ENCODE results near the gene SRRT.
"Not testable (repeated sequence)": the region's sequence is repeated elsewhere in the genome, so short reads cannot be mapped to it uniquely, and the experiment has no call there.

- not testable (repeated sequence) for TF ChIP-seq YY1 (IDR thresholded peaks at IDR 0.05; ENCODE audit: insufficient read depth, insufficient read length); ZNF274 (IDR thresholded peaks at IDR 0.05; ENCODE audit: low read depth, low read length)
Observed at GRCh38 chr7:100919335-100919734, 44.4 kb downstream of the SRRT start.

Measured in NT2/D1 (cell line).